Sigmoid colon (tissue), 4 donors: ENCODE results near the gene ITPR1.

ENCODE experiments used
- EP300 ChIP-seq, 4 donors: sonication (generic); formaldehyde crosslinking; IDR thresholded peaks; one replicate each; pipeline ENCODE4 v1.6.1; 2017; ENCODE audit warnings: antibody characterized with exemption in 4 of 4
- POLR2A ChIP-seq, 2 donors: fragments of 450-650 bp; IDR thresholded peaks; one replicate each; pipeline ENCODE4 v1.6.1; 2016; ENCODE audit warnings: antibody characterized with exemption in 2 of 2, mild to moderate bottlenecking in 2 of 2, moderate library complexity in 2 of 2
- POLR2AphosphoS5 ChIP-seq, 4 donors: sonication (generic); formaldehyde crosslinking; IDR thresholded peaks; one replicate each; pipeline ENCODE4 v1.6.1; 2017; ENCODE audit warnings: antibody characterized with exemption in 4 of 4
- TF ChIP-seq, protein P1 (sequence below), 4 experiments: fragments of 450-650 bp in 3 of 4; fragments of 200-600 bp in 1 of 4; IDR thresholded peaks; one replicate each; pipeline ENCODE4 v1.5.1; 2016 to 2019; ENCODE audit warnings: antibody characterized with exemption in 4 of 4, mild to moderate bottlenecking in 3 of 4, moderate library complexity in 2 of 4

DNA sequence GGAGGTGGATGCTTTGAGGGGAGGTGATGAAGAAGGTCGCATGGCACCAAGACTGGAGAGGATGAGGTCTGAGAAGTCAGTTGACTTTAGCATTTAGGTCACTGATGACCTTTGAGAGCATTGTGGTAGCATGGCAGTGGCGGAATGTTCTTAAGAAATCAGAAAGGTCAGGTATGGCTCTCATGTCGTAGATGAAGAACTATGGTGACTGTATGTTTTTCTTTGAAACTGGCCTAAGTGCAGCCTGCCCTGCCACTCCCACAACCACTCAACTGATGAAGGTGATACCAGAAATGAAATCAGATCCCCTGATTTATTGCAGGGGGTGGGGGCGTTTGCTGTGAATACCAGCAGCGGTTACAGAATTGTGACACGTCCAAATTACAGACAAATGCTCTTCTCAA is 102.6 kb downstream of the ITPR1 start:
- TF ChIP-seq POLR2A (IDR thresholded peaks at IDR 0.05) (no peak), POLR2AphosphoS5 (IDR thresholded peaks at IDR 0.05) (no peak), EP300 (IDR thresholded peaks at IDR 0.05) (no peak)
- TF ChIP-seq, protein P1, sequence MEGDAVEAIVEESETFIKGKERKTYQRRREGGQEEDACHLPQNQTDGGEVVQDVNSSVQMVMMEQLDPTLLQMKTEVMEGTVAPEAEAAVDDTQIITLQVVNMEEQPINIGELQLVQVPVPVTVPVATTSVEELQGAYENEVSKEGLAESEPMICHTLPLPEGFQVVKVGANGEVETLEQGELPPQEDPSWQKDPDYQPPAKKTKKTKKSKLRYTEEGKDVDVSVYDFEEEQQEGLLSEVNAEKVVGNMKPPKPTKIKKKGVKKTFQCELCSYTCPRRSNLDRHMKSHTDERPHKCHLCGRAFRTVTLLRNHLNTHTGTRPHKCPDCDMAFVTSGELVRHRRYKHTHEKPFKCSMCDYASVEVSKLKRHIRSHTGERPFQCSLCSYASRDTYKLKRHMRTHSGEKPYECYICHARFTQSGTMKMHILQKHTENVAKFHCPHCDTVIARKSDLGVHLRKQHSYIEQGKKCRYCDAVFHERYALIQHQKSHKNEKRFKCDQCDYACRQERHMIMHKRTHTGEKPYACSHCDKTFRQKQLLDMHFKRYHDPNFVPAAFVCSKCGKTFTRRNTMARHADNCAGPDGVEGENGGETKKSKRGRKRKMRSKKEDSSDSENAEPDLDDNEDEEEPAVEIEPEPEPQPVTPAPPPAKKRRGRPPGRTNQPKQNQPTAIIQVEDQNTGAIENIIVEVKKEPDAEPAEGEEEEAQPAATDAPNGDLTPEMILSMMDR (IDR thresholded peaks at IDR 0.05) = no peak
